Measurements from ENCODE around the gene SERPINA10.
"Not testable (repeated sequence)": the region's sequence is repeated elsewhere in the genome, so short reads cannot be mapped to it uniquely, and the experiment has no call there.

SERPINA10 gene

DNA sequence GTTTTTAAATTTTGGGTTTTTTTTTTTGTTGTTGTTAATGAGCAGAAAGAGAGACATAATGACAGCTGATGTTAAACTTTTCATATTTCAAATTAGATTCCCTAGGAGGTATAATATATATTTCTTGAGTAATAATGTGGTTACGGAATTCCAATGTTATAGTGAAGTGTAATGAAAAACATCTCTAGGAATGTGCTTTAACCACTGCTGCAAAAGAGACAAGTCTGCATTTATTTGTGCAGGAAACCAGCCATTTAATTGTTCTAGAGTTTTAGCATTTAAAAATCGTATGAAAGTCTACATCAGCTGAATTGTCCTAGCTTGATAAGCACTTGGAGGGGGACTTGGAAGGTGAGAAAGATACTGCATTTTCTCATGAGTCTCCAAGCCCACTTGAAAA, 14.3 kb downstream of the SERPINA10 start:
- DNase-seq = no peak
- Mint-ChIP-seq H3K9me3 (no peaks in the 10 kb centered on the region), H3K4me1 (ENCODE audit: low read depth) (no peaks in the 10 kb centered on the region), H3K36me3 (ENCODE audit: low read depth) (no peaks in the 10 kb centered on the region), H3K4me3 (no peak overlapping the region), H3K27me3 (peaks cover 3% of the 10 kb centered on the region), H3K27ac (no peak overlapping the region)

DNA sequence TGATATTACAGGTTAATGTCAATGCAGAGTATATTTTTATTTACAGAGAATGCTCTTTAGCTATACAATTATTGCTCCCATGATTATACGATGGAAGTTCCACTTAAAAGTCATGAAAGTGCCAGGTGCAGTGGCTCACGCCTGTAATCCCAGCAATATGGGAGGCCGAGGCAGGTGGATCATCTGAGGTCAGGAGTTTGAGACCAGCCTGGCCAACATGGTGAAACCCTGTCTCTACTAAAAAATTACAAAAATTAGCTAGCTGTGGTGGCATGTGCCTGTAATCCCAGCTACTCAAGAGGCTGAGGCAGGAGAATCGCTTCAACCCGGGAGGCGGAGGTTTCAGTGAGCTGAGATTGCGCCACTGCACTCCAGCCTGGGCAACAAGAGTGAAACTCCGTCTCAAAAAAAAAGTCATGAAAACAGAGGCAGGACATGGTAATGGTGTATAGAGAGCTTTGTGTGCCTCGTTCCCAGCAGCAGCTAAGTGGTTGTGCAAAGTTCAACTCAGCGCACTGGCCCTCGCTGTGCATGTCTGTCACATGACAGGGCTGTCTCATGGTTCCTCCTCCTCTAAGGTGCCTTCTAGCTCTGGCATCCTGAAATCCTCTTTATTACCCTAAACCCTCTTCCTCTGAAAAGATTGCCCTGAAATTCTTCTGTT, 16.0 kb downstream of the SERPINA10 start:
- H3K27ac Mint-ChIP-seq; H3K9me3 Mint-ChIP-seq; H3K4me3 Mint-ChIP-seq; H3K27me3 Mint-ChIP-seq; H3K36me3 Mint-ChIP-seq (ENCODE audit: low read depth); H3K4me1 Mint-ChIP-seq (ENCODE audit: low read depth); DNase-seq: not testable (repeated sequence)

- H3K27ac Mint-ChIP-seq = no peak overlapping the region
- H3K36me3 Mint-ChIP-seq (ENCODE audit: low read depth) = no peaks in the 10 kb centered on the region
- H3K4me3 Mint-ChIP-seq = no peak overlapping the region
- peaks cover 12% of the 10 kb centered on the region for H3K27me3 Mint-ChIP-seq
- no peak for DNase-seq
- no peaks in the 10 kb centered on the region for H3K9me3 Mint-ChIP-seq
- H3K4me1 Mint-ChIP-seq (ENCODE audit: low read depth) = no peaks in the 10 kb centered on the region
Observed at GRCh38 chr14:94269156-94269555, 23.9 kb downstream of the SERPINA10 start.

DNA sequence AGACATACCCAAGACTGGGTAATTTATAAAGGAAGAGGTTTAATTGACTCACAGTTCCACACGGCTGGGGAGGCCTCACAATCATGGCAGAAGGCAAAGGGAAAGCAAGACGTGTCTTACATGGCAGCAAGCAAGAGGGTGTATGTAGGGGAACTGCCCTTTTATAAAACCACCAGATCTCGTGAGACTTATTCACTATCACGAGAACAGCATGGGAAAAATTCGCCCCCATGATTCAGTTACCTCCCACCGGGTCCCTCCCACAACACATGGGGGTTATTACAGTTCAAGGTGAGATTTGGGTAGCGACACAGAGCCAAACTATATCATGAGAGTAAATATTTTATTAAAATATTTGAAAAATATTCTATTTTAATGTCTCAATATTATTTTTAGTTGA, 24.5 kb downstream of the SERPINA10 start:
- not testable (repeated sequence) for DNase-seq; H3K4me1 Mint-ChIP-seq (ENCODE audit: low read depth); H3K4me3 Mint-ChIP-seq; H3K36me3 Mint-ChIP-seq (ENCODE audit: low read depth); H3K27ac Mint-ChIP-seq; H3K9me3 Mint-ChIP-seq
- peaks cover 12% of the 10 kb centered on the region for H3K27me3 Mint-ChIP-seq

DNA sequence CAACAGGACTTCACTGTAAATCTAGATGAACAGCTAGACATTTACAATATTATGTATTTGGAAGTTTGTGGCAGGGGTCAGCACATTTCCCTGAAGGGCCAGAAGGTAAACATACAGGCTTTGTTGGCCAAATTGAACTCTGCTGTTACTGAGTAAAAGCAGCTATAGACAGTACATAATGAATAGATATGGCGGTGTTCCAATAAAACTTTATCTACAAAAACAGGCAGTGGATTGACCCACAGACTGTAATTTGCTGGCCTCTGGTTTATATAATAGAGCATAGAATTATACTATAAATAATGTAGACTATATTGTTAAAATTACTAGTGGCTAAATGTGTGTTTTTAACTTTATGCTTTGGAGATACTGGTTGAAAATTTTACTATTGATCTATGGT, 25.7 kb downstream of the SERPINA10 start:
- Mint-ChIP-seq H3K36me3 (ENCODE audit: low read depth) (peaks cover 5% of the 10 kb centered on the region), H3K4me1 (ENCODE audit: low read depth) (no peaks in the 10 kb centered on the region), H3K27ac (no peak overlapping the region)

DNA sequence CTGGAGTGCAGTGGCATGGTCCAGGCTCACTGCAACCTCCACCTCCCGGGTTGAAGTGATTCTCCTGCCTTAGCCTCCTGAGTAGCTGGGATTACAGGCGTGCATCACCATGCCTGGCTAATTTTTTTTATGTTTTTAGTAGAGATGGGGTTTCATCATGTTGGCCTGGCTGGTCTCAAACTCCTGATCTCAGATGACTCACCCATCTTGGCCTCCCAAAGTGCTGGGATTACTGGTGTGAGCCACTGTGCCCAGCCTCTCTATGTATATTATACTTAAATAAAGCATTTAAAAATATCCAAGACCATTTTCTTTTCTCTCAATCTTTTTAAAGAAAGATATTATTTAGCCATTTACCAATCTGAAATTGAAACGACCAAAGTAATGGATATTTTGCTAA, 28.9 kb downstream of the SERPINA10 start:
- peaks cover 18% of the 10 kb centered on the region for H3K36me3 Mint-ChIP-seq (ENCODE audit: low read depth)
- H3K27me3 Mint-ChIP-seq = peaks cover 11% of the 10 kb centered on the region
- H3K4me3 Mint-ChIP-seq; H3K27ac Mint-ChIP-seq; DNase-seq; H3K4me1 Mint-ChIP-seq (ENCODE audit: low read depth): not testable (repeated sequence)
- H3K9me3 Mint-ChIP-seq = peaks cover 12% of the 10 kb centered on the region

More for the DNA sequence above, 25.7 kb downstream of the SERPINA10 start:
- peaks cover 12% of the 10 kb centered on the region for H3K27me3 Mint-ChIP-seq
- H3K4me3 Mint-ChIP-seq = no peak overlapping the region
- peaks cover 8% of the 10 kb centered on the region for H3K9me3 Mint-ChIP-seq
- no peak for DNase-seq

- Mint-ChIP-seq H3K36me3 (ENCODE audit: low read depth) (peaks cover 5% of the 10 kb centered on the region), H3K27ac (no peak overlapping the region), H3K9me3 (no peaks in the 10 kb centered on the region), H3K27me3 (peaks cover 3% of the 10 kb centered on the region), H3K4me1 (ENCODE audit: low read depth) (no peaks in the 10 kb centered on the region), H3K4me3 (no peak overlapping the region)
- DNase-seq = no peak
Observed at GRCh38 chr14:94244182-94244581, 48.9 kb downstream of the SERPINA10 start.

DNA sequence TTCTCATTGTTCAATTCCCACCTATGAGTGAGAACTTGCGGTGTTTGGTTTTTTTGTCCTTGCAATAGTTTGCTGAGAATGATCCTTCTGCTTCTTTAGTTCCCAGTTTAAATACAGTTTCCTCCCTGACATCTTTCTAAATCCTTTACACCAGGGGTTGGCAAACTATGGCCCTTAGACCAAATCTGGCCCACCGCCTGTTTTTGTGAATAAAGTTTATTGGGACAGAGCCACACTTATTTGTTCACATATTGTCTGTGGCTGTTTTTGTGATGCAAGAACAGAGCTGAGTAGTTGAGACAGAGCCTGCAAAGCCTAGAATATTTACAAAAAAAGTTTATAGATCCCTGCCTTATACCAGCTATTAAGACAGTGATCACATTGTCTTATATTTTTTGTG, 53.7 kb downstream of the SERPINA10 start:
- Mint-ChIP-seq H3K27ac (no peak overlapping the region), H3K27me3 (peaks cover 8% of the 10 kb centered on the region), H3K36me3 (ENCODE audit: low read depth) (peaks cover 2% of the 10 kb centered on the region), H3K4me3 (no peak overlapping the region), H3K4me1 (ENCODE audit: low read depth) (peaks cover 7% of the 10 kb centered on the region), H3K9me3 (no peaks in the 10 kb centered on the region)
- DNase-seq = no peak

- Mint-ChIP-seq H3K27ac (no peak overlapping the region), H3K4me3 (no peak overlapping the region), H3K36me3 (ENCODE audit: low read depth) (peaks cover 2% of the 10 kb centered on the region), H3K4me1 (ENCODE audit: low read depth) (peaks cover 7% of the 10 kb centered on the region), H3K27me3 (peaks cover 8% of the 10 kb centered on the region), H3K9me3 (no peaks in the 10 kb centered on the region)
- DNase-seq = no peak
Observed at GRCh38 chr14:94237983-94238382, 55.1 kb downstream of the SERPINA10 start.

DNA sequence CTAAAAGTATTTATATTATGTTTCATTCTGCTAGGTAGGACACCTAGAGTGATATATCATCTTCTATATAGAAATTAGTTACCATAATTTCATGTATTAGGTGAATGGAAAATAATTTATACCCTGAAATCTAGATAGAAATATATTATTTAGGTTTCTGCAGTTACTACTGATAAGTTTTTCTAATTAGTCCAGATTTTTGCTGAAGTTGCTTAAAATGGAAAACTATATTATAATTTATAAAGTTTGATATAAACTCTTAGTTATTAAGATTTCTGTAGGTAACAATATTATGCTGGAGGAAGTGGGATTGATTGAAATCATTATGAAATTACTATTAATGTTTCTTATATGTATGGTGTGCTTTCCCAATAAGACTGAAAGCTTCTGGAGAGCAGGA, 56.0 kb downstream of the SERPINA10 start:
- no peak for DNase-seq
- peaks cover 7% of the 10 kb centered on the region for H3K4me1 Mint-ChIP-seq (ENCODE audit: low read depth)
- H3K9me3 Mint-ChIP-seq = no peaks in the 10 kb centered on the region
- H3K4me3 Mint-ChIP-seq = no peak overlapping the region
- H3K36me3 Mint-ChIP-seq (ENCODE audit: low read depth) = peaks cover 2% of the 10 kb centered on the region
- H3K27ac Mint-ChIP-seq = no peak overlapping the region
- peaks cover 8% of the 10 kb centered on the region for H3K27me3 Mint-ChIP-seq
